GM12875 (cell line): ENCODE data around the gene NMNAT3.
A peak's percentile ranks its signal among the peaks of the same experiment; 100 is the strongest.

Experiments
- H3K4me3 ChIP-seq: one replicate; pipeline ENCODE4 v1.5.1; 2011; ENCODE audit warnings: low read depth, low read length, control low read depth
- CTCF ChIP-seq: IDR thresholded peaks from 2 replicates; pipeline ENCODE4 v1.5.1; 2011; ENCODE audit warnings: low read depth, mild to moderate bottlenecking, control low read depth, inconsistent platforms, low read length, moderate library complexity, borderline replicate concordance; ENCODE audit not compliant: insufficient read depth

Gene NMNAT3

GRCh38 chr3:139524841-139525636, 152.7 kb downstream of the NMNAT3 start:
- TF ChIP-seq CTCF = no peak
- H3K4me3 ChIP-seq = no peak overlapping the region

GRCh38 chr3:139523718-139524117, 154.1 kb downstream of the NMNAT3 start:
- H3K4me3 ChIP-seq = no peak overlapping the region
- no peak for TF ChIP-seq CTCF

- H3K4me3 ChIP-seq = no peak overlapping the region
- no peak for TF ChIP-seq CTCF
Measured at GRCh38 chr3:139523166-139523565, 154.6 kb downstream of the NMNAT3 start.

DNA sequence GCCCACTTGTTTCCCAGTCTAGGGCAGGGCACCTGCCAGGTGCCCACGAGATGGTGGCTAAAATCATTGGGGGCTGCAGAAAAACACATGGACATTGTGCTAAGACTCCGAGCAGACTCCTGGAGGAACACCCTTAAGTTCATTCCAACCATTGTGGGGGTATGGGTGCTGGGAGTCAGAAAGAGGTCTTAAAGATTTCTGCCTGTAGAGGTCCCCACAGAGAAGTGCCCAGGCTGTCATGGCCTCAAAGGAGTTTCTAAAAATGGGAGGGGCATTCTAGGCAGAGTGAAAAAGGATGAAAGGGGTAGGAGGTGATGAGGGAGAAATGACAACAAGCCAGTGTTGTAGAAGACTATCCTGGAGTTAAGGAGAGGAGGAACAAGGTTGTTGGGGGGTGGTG, 155.4 kb downstream of the NMNAT3 start:
- TF ChIP-seq CTCF = no peak
- no peak overlapping the region for H3K4me3 ChIP-seq

DNA sequence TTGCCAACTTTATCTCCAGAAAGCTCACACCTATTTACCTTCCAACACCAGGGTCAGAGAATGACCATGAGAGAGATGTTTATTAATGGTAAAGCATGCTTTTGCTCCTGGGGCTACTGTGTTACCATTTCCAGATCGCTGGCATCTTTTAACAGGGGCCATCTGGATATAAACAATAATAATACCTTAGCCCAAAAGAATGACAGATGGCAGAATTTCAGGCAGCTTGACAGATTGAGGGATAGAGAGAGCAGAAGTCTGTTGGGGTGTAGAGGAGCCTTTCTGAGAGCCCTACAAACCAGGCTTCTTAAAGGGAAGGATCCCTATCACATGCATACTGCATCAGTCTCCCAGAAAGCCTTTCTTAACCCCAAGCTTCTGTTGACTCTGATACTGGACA, 156.0 kb downstream of the NMNAT3 start:
- TF ChIP-seq CTCF = no peak
- H3K4me3 ChIP-seq = no peak overlapping the region

- H3K4me3 ChIP-seq = no peak overlapping the region
- no peak for TF ChIP-seq CTCF
Measured at GRCh38 chr3:139521144-139521543, 156.6 kb downstream of the NMNAT3 start.

DNA sequence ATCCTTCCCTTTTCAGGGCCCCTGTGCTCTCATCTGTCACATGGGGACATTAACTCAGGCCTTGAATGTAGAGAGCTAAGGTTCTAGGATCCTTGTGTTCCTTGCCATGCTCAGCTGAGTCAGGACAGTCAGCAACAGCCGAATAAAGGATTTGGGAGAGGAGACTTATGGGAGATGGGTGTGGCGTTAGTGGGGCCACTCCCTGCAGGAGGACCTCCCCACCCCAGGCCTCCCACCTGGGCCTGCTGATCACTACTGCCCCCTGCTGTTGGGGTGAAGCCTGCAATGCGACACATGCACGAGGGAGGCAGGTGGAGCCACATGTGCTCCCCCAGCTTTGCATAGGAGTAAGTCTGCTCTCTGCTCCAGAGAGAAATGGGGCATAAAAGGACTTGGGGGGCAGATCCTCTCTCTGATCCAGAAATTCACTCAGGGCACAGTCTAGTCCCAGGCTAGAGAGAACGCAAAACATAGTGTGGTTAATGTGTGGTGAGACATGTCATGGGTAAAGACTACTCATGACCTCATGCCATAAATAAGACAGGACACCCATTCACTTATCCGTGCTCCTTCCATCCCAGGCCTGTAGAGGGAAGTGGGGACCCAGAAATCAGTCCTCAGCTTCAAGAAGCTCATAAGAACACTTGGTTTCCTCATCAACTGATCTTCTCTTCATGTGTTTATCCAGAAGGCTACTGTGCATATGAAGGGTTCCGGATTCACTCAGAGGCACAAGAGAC, 157.6 kb downstream of the NMNAT3 start:
- TF ChIP-seq CTCF = peak; percentile 68
- H3K4me3 ChIP-seq = no peak overlapping the region
